NCI-H146 treated with DMSO at 0.1 percent for 48 hours (cell line): Measurements from ENCODE around the gene BLOC1S2.
"Not testable (repeated sequence)": the region's sequence is repeated elsewhere in the genome, so short reads cannot be mapped to it uniquely, and the experiment has no call there.

Experiments
- DNase-seq: peaks from one replicate; lab custom pipeline; 2025; ENCODE audit not compliant: unreplicated experiment; lab: John Stamatoyannopoulos, UW

BLOC1S2 gene

DNA sequence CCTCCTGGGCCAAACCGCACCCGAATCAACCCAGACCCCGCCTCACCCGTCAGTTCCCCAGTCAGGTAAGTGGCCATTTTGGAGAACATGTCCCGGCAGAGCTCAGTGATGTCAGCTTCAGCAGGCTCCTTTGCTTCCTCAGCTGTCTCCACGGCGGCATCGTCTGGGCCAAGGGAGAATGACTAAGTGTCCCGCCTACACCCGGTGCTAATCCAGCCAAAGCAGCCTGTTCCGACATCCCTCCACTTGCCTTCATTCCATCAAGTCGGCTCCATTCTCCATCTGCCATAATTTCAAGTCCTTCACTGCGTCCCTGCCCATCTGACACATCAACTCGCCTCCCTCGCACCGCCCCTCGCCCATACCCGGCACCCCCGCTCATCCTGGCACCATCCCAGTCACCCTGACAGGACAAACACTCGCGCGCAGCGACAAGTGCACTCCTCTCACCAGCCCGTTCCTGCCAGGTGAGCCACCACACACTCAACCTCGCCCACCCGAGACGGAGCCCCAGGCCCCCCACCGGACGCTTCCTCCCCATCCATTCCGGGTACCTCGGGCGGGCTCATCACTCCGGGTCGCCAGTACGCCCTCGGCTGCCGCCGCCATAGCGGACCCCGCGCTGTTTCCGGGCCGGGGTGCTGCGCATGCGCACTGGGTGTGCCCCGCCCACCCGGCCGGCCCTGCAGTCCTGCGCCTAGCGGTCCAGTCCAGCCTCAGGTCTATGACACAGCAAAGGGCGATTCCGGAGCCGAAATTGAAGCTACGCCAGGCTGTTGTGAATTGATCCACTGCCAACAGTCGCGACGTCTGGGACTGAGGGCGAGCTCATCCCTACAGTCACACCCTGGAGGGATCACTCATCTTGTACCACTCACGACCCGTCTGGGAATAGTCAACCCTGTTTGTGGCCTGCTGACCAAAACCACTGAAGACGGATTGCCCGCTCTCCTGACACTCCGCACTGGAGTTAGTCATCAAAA, at the start of gene BLOC1S2:
Gene BLOC1S2, minus strand, starts transcription at position 630 of the 983 bp plus-strand sequence. Its CDS starts 21 bp downstream, at position 609.
- peak; percentile 65 for DNase-seq

DNA sequence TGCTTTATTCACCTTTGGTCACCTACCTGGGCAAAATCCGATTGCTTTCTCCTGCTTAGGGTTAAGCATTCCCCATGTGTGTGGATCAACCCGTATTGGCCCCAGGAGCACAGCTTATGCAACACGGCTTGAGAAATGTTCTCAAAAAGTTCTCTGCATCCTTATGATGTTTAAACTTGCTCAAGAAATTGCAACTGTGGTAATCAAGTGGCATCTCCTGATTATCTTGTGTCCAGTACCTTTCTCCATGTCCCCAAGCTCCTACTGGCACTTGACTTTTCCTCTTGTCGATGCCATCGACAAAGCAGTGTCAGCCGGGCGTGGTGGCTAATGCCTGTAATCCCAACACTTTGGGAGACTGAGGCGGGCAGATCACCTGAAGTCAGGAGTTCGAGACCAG, 48.3 kb upstream of the BLOC1S2 start:
- DNase-seq: no peak

DNA sequence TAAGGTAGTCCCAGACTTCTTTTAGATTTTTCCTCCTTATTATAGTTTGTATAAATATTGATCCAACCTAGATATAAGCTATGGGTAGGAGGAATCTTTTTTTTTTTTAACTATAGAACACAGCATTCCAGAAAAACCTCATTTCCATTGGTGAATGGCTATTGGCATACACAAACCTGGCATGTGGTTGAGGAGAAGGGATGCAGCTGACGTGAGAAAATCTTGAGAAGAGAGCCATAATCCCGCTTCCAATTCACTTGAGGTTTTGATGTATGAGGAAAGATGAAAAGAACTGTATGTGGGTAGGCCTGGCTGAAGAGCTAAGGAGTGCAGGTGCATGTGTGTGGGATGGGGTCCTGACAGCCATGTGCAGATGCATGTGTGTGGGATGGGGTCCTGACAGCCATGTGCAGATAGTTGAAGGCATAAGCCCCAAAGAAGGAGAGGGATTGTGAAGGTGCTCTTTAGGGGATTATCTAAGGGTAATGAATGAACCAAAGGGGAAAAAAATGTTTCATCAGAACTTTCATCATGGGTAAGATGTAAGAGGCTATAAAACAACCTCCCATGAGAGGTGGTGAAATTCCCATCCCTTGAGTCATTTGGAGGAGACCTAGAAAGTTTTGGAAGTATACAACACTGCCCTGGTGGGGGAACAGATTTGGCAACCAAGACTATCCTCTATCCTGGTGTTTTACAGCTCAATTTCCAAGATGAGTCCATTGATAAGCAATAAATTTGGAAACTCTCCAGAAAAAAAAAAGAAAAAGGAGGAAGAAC, 47.4 kb upstream of the BLOC1S2 start:
- DNase-seq: no peak

DNA sequence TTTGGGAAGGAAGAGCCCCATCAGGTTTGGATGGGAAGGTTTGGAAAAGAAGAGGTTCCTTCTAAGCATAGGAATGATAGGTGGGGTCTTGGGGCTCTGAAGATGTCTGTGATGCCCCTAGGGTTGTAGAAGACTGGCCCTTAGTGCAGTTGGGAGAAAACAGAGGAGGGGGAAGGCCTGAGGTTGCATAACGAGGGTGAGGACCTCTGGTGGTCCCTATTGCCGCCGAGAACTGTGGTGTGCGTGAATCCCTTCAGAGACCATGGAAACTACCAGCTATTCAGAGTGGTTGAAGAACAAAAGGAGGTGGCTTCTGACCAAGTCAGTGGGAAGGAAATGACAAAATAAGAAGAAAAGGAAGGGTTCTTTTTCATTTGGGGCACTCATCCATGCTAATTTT, 46.6 kb upstream of the BLOC1S2 start:
- DNase-seq: no peak

DNA sequence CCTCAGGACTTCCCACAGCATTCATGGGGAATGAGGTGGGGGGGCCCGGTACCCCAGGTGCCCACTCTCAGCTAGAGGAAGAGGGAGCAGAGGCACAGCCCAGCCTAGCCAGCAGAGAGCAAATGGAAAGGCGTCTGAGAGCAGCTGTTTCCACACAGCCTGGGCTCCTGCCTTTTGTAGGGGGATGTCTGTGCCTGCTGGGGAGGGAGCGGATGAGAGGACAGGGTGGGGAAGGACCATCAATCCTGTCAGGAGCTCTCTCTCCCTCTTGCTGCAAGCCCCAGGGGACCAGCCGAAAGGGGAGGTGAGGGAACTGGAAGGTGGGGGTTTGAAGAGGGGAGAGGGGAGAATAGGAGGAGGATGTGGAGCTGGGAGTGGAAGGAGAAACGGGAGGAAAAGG, 43.6 kb upstream of the BLOC1S2 start, which contains the start of gene PKD2L1:
Gene PKD2L1, minus strand, starts transcription at position 150 of the 400 bp plus-strand sequence. Its CDS starts 125 bp downstream, at position 25.
- peak; percentile 47 for DNase-seq

DNA sequence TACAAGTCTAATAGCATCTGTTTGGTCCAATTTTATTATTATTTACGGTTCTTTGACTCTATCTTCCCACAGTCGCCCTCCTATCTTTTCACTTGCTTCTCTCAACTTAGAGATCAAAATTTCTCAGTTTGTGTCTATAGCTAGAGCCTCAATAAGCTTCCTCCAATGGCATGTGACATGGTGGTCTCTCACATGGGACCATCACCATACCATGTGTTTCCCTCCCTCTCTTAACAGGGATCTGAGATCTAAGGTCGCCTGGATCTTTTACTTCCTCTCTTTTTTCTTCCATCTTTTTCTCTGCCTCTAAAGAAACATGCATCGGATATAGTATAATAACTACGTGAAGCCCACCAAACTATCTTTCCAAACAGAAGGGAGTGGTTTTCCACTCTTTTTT, 41.7 kb upstream of the BLOC1S2 start:
- no peak for DNase-seq

DNA sequence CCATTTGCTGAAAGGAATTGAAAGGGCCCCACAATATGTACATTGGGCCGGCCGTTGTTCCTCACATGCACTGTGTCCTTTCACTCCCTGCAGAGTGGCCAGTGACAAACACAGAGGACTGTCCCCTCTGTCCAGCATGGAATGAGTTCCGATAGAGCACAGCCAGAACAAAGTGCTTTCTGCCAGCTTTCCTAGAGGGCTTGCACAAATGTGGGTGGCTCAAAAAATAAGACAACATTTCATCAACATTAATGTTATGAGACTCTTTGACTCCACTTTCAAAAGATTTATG, 41.2 kb upstream of the BLOC1S2 start:
- no peak for DNase-seq

DNA sequence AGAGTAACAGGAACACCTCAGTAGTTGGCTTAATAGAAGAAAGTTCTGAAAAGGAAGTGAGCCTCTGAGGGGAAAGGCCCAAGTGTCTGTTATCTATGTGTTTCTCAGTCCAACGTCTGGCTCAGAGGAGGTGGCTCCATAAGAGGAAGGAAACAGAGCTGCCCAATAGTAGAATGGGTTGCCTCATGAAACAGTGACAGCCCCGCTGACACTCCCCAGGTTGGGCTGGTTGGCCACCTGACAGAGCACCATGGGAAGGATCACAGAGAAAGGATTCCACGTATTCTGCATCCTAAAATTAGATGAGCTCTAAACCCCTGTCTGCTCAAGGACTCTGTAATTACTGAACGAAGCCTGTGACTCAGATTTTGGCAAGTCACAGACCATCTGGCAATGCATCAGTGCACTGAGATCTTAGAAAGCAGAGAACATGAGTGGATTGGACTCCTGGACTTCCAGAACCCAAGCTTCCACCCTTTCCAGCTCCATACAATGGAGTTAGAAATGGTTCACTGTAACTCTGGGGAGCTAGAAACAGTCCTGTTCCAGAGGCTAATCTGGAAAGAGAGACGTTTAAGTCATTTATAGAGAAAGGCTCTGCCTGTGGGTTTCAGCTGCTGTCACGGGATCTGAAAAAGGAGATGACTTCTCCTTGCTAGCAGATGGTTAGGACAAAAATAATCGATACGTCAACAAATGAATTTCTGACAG, 40.7 kb upstream of the BLOC1S2 start:
- DNase-seq: peak; percentile 93

DNA sequence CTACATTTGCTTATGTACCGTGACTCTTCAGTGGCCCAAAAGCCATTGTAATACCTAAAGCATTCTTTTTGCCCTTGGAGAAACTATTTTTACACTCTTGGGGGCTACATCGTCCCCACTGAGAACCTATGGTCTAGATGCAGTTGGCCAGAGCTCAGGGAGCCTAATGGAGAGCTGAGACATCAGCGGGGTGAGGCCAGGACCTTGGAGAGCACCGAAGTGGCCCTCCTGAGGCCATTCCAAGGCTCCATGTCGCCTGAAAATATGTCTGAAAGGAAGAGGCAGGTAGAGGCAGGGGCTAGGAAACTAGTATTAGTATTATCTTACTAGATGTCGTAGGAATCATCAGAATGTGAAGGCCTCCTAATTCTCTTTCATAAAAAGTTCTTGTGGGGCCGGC, 38.7 kb upstream of the BLOC1S2 start:
- DNase-seq: no peak

DNA sequence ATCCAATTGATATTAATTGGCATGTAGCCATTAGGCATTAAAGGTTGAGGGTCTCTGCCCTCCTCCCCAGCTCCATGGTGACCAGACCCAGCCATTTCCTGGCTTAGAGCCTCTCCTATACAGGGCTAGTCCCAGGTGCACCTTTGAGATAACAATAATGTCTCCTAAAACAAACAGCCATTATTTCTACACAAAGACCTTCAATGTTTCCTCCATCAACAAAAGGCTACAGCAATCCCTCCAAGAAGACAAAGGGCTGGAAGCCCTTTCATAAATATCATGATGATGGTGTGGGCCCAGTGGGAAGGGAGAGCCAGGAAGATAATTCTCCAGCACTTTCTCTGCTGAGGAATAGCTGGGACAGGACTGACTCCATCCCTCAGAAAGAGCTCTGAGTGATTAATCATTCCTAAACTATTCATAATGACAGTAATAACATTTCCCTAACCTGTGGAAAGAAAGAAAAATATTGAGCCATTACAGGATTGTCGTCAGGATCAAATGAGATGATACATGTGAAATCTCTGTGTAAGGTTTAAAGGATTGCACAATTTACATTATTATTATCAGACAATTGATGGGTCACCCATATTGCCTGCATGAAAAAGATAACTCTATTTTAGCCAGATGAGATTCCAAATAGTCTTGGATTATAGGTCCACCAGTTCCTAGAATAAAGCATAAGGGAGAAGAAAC, 33.4 kb upstream of the BLOC1S2 start:
- DNase-seq: peak; percentile 98

DNA sequence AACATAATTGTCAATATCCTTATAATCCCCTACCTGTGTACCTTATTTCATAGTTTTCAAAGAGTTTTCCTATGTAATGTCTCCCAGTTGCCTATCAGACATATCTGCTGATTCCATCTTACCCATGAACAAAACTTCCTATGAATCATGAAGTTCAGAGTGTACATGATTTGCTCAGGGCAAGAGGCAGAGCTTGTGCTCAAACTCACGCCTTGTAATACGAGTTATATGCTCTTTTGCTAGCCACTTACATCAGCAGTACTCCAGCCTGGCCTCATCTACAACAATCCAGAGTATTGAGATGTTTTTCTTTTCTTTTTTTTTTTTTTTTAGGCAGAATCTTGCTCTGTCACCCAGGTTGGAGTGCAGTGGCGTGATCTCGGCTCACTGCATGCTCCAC, 31.7 kb upstream of the BLOC1S2 start:
- no peak for DNase-seq

DNA sequence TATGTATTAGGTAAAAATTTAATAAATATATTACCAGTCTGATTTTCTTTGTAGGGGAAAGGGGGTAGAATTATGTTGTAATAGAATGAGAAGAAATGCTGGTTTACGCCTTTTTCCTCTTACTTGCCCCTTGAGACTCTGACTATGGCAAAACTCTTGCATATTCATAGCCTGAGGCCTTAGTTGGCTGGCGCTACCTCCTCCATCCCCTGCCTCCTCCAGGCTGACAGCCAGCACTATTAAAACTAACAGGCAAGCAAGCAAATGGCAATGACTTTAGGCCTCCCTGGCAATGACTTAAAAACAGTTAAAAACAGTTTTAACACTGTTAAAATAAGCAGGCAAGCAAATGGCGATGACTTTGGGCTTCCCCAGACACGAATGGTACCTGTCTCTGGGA, 29.1 kb upstream of the BLOC1S2 start:
- DNase-seq: no peak

DNA sequence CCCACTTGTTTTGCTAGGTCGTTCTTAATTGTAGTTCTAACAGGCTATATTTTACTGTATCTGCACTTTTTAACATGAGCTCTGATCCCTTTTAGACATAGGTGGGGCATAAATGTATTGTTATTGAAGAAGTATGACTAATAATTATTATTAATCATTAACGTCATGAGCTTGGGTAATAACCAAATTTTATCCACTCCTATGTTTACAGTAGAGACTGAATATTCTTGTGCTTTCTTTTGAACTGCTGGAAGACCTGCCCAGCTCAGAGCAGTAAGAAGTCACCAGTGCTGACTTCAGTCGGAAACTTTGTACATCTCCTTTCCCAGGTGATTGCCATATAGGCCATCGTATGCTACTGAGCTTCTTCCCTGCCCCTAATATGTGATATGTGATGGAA, 24.8 kb upstream of the BLOC1S2 start:
- no peak for DNase-seq

DNA sequence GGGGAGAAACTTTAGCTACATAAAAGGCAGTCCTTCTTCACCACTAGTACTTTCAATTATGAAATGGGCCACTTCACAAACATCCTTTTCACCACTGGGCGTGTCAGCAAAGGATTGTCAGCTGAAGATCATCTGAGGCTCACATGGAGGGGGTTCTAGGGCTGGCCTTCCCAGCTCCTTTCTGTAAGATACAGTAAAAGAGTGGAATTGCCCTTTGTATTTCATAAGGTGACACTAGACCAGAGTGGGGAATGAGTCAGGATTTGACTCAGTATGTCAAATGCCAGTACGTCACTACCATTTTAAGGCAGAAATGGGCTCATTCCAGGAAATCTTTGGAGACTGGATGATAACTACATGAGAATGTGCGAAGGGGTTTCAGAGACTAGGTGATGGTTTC, 21.2 kb upstream of the BLOC1S2 start:
- DNase-seq: no peak

DNA sequence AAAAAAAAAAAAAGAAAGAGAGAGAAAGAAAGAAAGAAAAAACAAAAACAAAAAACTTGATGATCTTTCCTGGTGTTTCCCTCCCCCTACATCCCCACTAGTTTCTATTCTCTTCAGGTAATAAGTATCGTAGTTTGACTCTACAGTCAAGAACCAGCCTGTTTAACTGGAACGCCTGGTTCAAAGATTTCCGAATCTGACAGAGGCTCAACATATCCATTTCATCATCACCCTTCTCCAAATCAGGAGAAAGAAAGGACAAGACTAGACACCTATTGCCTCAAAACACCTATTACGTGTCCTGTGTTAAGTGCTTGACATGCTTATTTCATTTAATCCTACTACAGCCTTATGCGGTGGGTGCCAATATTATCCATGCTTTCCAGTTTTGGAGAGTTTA, 20.4 kb upstream of the BLOC1S2 start:
- DNase-seq: no peak

DNA sequence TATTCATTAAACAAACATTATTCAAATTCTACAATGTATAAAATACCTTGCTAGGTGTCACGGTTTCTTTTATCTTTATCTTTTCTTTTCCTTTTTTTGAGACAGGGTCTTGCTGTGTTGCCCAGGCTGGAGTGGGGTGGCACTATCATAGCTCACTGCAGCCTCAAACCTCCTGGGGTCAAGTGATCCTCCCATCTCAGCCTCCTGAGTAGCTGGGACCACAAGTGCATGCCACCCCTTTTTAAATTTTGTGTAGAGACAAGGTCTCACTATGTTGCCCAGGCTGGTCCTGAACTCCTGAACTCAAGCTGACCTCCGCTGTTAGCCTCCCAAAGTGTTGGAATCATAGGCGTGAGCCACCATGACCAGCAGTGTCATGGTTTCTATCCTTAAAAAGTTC, 17.9 kb upstream of the BLOC1S2 start:
- DNase-seq: no peak

DNA sequence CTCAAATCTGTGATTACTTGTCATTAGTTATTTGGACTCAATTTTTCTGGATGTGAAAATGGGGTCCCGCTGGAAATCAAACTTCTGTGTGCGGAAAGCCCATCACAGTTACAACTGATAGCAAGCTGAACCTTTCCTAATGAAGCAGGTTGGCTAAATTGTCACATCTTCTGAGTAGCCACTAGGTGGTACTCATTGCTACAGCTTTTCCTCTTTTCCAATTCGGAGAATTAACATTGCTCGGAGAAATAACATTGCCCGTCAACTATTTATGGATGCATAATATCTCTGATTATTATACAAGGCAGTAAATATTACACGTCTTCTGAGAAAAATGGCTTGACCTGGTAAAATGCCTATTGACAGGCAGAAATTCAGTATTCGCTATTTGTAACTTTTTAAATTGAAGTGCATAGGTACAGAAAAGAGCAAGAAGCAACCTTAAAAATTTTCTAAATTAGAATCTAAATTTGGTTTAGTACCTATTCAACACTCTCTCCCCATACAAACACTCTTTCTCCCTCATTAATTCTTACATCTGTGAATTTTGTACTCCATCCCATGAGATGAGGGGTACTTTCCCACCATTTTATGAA, 17.3 kb upstream of the BLOC1S2 start:
- DNase-seq: peak; percentile 19

DNA sequence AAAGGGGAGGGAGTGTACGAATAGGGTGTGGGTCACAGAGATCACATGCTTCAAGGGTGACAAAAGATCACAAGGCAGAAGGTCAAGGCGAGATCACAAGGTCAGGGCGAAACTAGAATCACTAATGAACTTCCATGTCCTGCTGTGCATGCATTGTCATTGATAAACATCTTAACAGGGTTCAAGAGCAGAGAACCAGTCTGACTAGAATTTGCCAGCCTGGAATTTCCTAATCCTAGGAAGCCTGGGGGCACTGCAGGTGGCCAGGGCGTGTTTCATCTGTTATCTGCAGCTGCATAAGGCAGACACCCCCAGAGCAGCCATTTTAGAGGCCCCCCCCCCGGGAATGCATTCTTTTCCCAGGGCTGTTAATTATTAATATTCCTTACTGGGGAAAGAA, 14.6 kb upstream of the BLOC1S2 start:
- DNase-seq: not testable (repeated sequence)

DNA sequence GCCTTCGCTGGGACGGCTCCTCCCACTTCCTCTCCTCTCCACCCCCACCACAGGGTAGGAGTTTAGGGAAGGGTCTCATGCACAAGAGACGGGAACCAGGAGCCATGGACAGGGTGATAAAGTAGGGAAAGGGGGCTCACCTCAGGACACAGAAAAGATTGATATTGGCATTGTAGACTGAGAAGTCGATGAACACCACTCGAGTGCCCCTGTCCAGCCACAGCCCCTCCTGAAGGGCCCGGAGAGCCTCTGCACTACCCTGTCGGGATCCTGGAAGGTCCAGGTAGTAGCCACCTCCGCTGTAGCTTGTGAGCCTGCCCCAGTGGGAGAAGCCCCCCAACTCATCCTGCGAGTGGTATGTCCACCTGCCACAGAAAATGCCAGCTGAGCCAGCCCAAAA, 10.8 kb upstream of the BLOC1S2 start:
- DNase-seq: no peak

DNA sequence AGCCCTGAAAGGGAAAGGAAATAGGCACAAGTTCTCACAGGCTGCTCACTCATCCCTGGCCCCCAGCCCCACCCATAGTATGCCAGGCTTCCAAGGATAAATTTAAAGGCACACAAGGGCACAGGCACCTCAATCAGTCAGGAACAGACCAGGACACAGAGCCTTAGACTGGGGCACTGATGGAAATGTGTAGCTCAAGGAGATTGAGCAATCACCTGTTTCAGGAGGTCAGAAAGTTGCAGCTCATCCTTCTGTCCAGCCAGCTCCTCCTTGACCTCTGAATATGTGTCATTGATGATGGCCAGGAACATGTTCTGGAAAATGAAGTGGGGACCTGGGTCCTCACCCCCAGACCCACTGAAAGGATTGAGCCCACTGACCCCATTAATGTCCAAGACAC, 6.6 kb upstream of the BLOC1S2 start:
- no peak for DNase-seq
